GM18505 (cell line): ENCODE results near the gene SRPK2.
"Not testable (repeated sequence)": the region's sequence is repeated elsewhere in the genome, so short reads cannot be mapped to it uniquely, and the experiment has no call there.

Experiments used
- ATAC-seq: cut with Tn5 transposase; IDR thresholded peaks from one replicate; pipeline ENCODE4 v1.9.1; 2021; ENCODE audit not compliant: unreplicated experiment
- POLR2A ChIP-seq: IDR thresholded peaks from 4 replicates; pipeline ENCODE4 v1.6.1; 2011; ENCODE audit warnings: borderline replicate concordance; ENCODE audit not compliant: insufficient read depth, insufficient read length; ENCODE audit errors: extremely low read depth

Gene SRPK2

GRCh38 chr7:105396566-105396965, 7.8 kb upstream of the SRPK2 start:
- TF ChIP-seq POLR2A = no peak
- no peak for ATAC-seq

- TF ChIP-seq POLR2A = no peak
- ATAC-seq = no peak
Measured at GRCh38 chr7:105391429-105391828, 2.7 kb upstream of the SRPK2 start.

GRCh38 chr7:105389889-105390288, 1.2 kb upstream of the SRPK2 start:
- no peak for TF ChIP-seq POLR2A
- ATAC-seq = no peak

- no peak for TF ChIP-seq POLR2A
- peak; percentile 33 for ATAC-seq
Measured at GRCh38 chr7:105389088-105389650, 448 bp upstream of the SRPK2 start.

GRCh38 chr7:105387508-105388355, 989 bp downstream of the SRPK2 start:
- ATAC-seq = peak; percentile 44
- TF ChIP-seq POLR2A = no peak

- no peak for ATAC-seq
Measured at GRCh38 chr7:105377903-105378302, 10.8 kb downstream of the SRPK2 start.

GRCh38 chr7:105376908-105377533, 11.7 kb downstream of the SRPK2 start:
- ATAC-seq = no peak
- no peak for TF ChIP-seq POLR2A

More at GRCh38 chr7:105377903-105378302, 10.8 kb downstream of the SRPK2 start:
- TF ChIP-seq POLR2A = no peak

GRCh38 chr7:105369944-105370343, 18.8 kb downstream of the SRPK2 start:
- no peak for ATAC-seq
- no peak for TF ChIP-seq POLR2A

- no peak for TF ChIP-seq POLR2A
- no peak for ATAC-seq
Measured at GRCh38 chr7:105367458-105367857, 21.3 kb downstream of the SRPK2 start.

GRCh38 chr7:105365541-105366534, 22.9 kb downstream of the SRPK2 start:
- TF ChIP-seq POLR2A = no peak
- ATAC-seq = no peak

- TF ChIP-seq POLR2A = no peak
- no peak for ATAC-seq
Measured at GRCh38 chr7:105364684-105365083, 24.0 kb downstream of the SRPK2 start.

- not testable (repeated sequence) for ATAC-seq
Measured at GRCh38 chr7:105363657-105364056, 25.1 kb downstream of the SRPK2 start.

GRCh38 chr7:105362685-105363084, 26.0 kb downstream of the SRPK2 start:
- ATAC-seq = not testable (repeated sequence)

GRCh38 chr7:105361995-105362394, 26.7 kb downstream of the SRPK2 start:
- ATAC-seq = not testable (repeated sequence)

GRCh38 chr7:105360149-105360548, 28.6 kb downstream of the SRPK2 start:
- not testable (repeated sequence) for ATAC-seq
